MV-4-11 (cell line): ENCODE measurements around the gene RTN4RL2.

Experiments
- DNase-seq: peaks from one replicate; lab custom pipeline; 2025; lab: John Stamatoyannopoulos, UW

The RTN4RL2 gene

GRCh38 chr11:57481315-57481714, 21.0 kb downstream of the RTN4RL2 start:
- no peak for DNase-seq

- DNase-seq: no peak
These were observed 21.8 kb downstream of the RTN4RL2 start for GRCh38 chr11:57481915-57482781.

DNA sequence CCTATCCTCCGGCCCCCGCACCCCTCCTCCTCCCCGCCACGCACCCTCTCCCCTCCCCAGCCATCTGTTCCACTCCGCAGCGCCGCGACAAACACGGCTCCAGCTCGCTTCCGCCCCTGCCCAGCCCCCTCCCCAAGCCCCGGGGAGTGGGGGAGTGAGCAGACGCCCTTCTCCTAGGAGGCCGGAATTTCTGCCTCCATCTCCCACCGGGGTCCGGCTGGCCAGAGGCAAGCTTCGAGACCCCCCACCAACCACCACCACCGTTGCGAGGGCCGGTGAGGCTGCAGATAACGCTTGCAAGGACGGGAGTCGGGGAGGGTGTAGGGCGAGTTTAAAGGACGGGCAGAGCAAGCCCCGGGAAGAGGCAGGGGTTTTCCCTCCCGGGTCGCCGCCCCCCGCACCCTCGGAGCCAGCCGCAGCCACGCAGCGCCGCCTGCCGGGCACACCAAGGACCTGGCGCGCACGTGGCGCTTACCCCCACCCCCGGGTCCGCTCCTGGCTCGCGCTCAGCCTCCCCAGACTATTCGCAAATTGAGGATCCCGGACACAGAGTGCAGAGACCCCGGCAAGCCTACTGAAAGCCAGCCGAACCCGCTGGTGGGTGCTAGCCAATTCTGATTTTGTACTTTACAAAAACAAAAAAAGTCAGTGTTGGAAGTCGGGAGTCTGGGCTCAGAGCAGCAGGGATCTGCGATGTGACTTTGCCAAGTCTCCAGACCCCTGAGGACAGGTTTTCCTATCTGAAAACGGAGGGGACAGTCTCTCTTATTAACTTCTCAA, 22.6 kb downstream of the RTN4RL2 start:
- DNase-seq: no peak

DNA sequence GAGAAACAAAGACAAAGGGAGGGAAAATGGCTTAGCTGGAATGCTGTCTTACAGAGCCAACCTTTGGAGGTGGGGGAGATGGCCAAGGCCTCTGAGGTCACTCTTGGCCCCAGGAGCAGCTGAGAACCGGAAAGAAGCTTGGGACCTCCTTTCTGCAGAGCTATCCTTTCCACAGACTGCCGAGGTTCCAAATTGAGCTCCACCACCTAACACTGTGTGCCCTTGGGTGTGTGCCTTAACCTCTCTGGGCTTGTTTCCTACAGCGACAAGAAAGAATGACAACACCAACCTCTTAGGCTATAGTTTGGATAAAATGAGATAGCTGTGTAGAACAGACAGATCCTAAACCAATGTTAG, 23.2 kb downstream of the RTN4RL2 start:
- DNase-seq: no peak

DNA sequence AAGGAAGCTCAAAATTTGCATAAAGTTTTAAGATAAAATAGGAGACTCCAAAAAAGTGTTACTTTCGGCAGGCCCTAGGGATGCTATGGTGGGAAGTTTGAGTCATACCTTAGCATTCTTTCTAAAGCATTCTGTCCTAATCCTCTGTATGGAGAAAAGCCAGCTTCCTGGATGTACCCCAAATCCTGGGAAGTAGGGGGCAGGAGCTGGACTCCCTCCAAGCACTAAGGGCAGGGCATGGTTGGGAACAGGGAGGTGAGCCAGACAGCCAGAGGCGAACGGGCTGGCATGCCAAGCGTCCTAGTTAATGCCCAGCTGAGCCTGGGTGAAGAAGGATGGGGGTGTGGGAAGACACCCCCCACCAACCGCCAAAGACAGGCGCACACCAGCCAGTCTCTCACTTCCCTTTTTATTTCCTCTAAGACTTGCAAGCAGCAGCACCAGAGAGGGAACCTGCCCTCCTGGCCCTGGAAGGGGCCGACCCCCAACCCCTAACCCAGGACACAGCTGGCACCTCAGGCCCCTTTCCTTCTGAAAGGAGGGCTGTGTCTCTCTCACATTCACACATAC, 23.9 kb downstream of the RTN4RL2 start:
- peak; percentile 95 for DNase-seq

- DNase-seq: peak; percentile 94
These were observed 25.1 kb downstream of the RTN4RL2 start for GRCh38 chr11:57485217-57485990.

- no peak for DNase-seq
These were observed 26.9 kb downstream of the RTN4RL2 start for GRCh38 chr11:57487021-57487778.

DNA sequence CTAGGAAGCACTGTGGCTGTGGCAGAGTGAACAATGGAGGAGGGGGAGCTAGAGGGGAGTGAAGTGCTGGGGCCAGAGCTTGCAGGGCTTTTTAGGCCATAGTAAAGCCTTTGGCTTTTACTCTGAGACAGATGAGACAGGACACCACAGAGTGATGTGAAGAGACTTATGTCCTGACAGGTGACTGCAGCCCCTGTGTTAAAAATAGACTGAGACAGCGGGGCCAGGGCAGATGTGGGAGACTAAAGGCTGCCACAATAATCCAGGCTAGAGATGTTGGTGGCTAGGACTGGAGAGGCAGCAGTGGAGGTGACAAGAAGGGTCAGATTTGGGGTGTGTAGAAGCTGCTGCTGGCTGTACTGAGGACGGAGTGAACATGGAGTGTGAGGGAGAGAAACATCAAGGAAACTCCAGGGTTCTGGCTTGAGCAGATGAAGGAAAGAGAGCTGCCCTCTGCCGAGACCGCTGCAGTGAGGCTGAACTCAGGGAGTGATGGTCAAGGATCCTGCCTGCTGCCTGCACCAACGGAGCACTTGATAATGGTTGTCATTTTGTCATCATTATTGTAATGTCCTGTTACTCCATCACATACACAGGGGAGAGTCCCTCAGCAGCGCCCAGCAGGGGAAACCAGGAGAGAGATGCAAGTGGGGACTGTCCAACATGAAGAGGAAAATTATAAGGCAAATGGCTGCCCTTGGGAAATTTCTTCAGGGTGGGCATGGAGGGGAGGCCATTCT, 27.8 kb downstream of the RTN4RL2 start:
- no peak for DNase-seq

GRCh38 chr11:57490456-57491248, 30.3 kb downstream of the RTN4RL2 start:
- no peak for DNase-seq

DNA sequence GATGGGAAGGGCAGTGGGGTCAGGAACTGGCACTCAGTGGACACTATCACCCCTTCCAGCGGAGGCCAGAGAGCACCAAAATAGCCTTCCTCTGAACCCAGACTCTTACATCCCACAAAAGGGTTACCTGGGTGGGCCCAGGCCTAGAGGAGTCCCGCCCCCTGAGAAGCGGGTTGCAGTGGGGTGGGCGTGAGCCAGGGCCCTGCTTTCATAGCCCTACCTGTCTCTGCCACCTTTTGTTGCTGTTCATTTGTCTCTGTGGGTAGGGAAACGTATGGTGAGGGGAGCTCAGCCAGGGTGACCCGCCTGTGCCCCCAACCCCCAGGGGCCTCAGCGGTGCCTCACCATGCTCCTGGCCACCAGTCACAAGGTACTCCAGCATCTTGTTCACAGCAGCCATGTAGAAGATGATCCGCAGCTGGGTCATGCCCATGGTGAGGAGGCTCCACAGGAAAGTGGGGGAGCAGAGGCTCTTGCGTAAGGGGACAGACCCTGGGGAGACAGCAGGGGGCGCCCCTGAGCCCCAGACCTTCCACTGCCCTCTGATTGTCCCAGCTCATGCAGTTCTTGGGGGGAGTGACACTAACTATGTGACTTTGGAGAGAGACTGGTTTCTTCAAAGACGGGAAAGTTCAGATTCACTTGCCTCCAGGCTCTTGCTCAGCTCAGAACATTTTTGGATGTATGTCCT, 31.2 kb downstream of the RTN4RL2 start:
- DNase-seq: peak; percentile 47

- DNase-seq: no peak
These were observed 33.5 kb downstream of the RTN4RL2 start for GRCh38 chr11:57493507-57494503.

- no peak for DNase-seq
These were observed 35.9 kb downstream of the RTN4RL2 start for GRCh38 chr11:57496109-57496820.

DNA sequence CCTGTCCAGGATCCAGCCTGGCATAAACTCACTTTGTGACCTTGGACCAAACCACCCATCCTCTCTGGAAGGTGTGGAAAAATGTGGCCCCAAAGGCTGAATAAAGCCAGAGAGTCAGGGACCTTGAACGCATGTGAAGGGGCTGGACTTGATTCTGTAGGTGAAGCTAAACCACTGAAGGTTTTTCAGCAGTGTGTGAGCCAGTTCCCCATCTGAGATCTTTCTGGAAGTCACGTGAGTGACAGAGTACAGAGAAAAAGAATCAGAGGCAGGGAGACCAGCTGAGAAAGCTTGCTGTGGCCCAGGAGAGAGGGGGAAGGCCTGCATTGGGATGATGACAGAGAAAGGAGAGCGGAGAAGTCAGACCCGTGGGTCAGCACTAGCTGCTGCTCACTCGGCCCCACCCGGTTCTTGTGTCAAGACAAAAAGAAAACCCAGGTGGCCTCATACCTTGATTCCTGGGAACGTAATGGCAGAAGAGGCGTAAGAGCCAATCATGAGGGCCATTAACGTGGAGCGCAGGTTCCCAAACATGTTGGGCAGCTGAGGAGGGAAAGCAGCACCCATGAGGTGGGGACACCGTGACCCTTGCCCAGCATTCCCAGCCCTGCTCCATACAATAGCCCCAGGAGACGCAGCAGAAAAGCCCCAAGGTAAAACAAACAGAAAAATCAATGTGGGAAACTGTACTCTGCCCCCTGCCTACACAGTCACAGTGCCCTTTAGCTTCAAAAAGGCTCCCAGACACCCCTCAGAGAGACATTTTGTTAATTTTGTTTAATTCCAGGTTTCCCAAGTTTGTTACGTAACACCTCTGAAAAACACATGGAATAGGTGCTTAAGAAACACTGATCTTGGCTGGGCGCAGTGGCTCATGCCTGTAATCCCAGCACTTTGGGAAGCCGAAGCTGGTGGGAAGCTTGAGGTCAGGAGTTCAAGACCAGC, 37.2 kb downstream of the RTN4RL2 start:
- no peak for DNase-seq

- DNase-seq: no peak
These were observed 38.2 kb downstream of the RTN4RL2 start for GRCh38 chr11:57498540-57498939.

GRCh38 chr11:57499413-57499982, 39.2 kb downstream of the RTN4RL2 start:
- peak; percentile 87 for DNase-seq

DNA sequence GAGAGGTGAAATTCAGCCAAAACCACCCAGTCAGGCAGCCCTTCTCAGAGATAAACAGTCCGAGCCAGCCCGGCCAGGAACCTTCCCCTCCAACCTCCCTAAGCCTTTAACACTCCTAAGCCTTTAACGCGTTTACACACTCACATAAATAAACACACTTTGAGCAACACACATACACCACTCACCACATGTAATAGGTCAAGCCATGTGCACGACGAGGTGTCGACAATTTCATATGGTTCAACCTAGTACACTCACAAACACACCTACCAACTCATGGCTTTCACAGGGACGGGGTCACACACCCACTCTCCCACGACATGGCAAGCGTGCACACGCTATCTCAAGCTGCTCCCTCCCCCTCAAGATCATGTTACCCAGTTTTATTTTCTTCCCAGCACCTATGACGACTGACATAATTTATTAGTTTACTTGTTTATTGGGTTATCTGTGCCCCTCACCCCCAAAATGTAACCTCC, 39.7 kb downstream of the RTN4RL2 start:
- no peak for DNase-seq
